H9 (cell line): ENCODE data around the gene ZNF568. TPM values are rescaled to one million over a fixed set of nuclear protein-coding genes. Genes with fewer than 3 reads are reported as not detected.

Source experiments
- DNase-seq: peaks from one replicate; pipeline ENCODE4 v3.0.0-alpha.2; 2017
- H2AFZ ChIP-seq: one replicate; pipeline ENCODE4 v1.6.1; 2013; ENCODE audit warnings: mild to moderate bottlenecking, low read length, control low read depth, moderate library complexity
- H2AK5ac ChIP-seq: 2 replicates; pipeline ENCODE4 v1.6.1; 2013; ENCODE audit warnings: low read length, control low read depth, mixed read lengths; ENCODE audit not compliant: insufficient read length
- H2BK120ac ChIP-seq: one replicate; pipeline ENCODE4 v1.6.1; 2013; ENCODE audit warnings: low read depth, mild to moderate bottlenecking, low read length, control low read depth, inconsistent platforms; ENCODE audit not compliant: poor library complexity, severe bottlenecking
- H2BK12ac ChIP-seq: 2 replicates; pipeline ENCODE4 v1.6.1; 2013; ENCODE audit warnings: low read length, control low read depth, mixed read lengths, low read depth; ENCODE audit not compliant: insufficient read length
- H2BK15ac ChIP-seq: 2 replicates; pipeline ENCODE4 v1.6.1; 2013; ENCODE audit warnings: low read depth, low read length, control low read depth
- H2BK20ac ChIP-seq: one replicate; pipeline ENCODE4 v1.6.1; 2013; ENCODE audit warnings: low read depth, mild to moderate bottlenecking, low read length, control low read depth, inconsistent platforms; ENCODE audit not compliant: poor library complexity, severe bottlenecking
- H2BK5ac ChIP-seq: 2 replicates; pipeline ENCODE4 v1.6.1; 2013; ENCODE audit warnings: low read length, control low read depth, mixed read lengths; ENCODE audit not compliant: insufficient read length
- H3K14ac ChIP-seq: 2 replicates; pipeline ENCODE4 v1.6.1; 2013; ENCODE audit warnings: low read length, control low read depth; ENCODE audit not compliant: insufficient read depth
- H3K18ac ChIP-seq: 2 replicates; pipeline ENCODE4 v1.6.1; 2013; ENCODE audit warnings: low read depth, mild to moderate bottlenecking, mixed read lengths, low read length, control low read depth; ENCODE audit not compliant: insufficient read length
- H3K23ac ChIP-seq: 2 replicates; pipeline ENCODE4 v1.6.1; 2013; ENCODE audit warnings: low read length, control low read depth, mixed read lengths, low read depth; ENCODE audit not compliant: insufficient read length
- H3K23me2 ChIP-seq: 2 replicates; pipeline ENCODE4 v1.6.1; 2013; ENCODE audit warnings: low read depth, mild to moderate bottlenecking, mixed read lengths, low read length, control low read depth; ENCODE audit not compliant: insufficient read length, poor library complexity, severe bottlenecking
- H3K27ac ChIP-seq: 2 replicates; pipeline ENCODE4 v1.5.1; 2013; ENCODE audit warnings: low read length, control low read depth, mixed read lengths, low read depth; ENCODE audit not compliant: insufficient read length
- H3K27me3 ChIP-seq: 2 replicates; pipeline ENCODE4 v1.6.1; 2013; ENCODE audit warnings: low read length, control low read depth, inconsistent platforms; ENCODE audit not compliant: insufficient read depth
- H3K4ac ChIP-seq: 2 replicates; pipeline ENCODE4 v1.6.1; 2013; ENCODE audit warnings: low read depth, mild to moderate bottlenecking, control low read depth, inconsistent platforms, low read length, moderate library complexity
- H3K4me1 ChIP-seq: 2 replicates; pipeline ENCODE4 v1.6.1; 2013; ENCODE audit warnings: low read length, control low read depth, inconsistent platforms; ENCODE audit not compliant: insufficient read depth
- H3K4me2 ChIP-seq: 2 replicates; pipeline ENCODE4 v1.6.1; 2013; ENCODE audit warnings: low read length, control low read depth, mixed read lengths; ENCODE audit not compliant: insufficient read length, insufficient read depth
- H3K56ac ChIP-seq: 2 replicates; pipeline ENCODE4 v1.6.1; 2013; ENCODE audit warnings: low read depth, mild to moderate bottlenecking, mixed read lengths, low read length, control low read depth; ENCODE audit not compliant: insufficient read length
- H3K79me1 ChIP-seq: 2 replicates; pipeline ENCODE4 v1.6.1; 2013; ENCODE audit warnings: low read depth, mild to moderate bottlenecking, moderate library complexity, low read length, control low read depth, inconsistent platforms; ENCODE audit not compliant: insufficient read depth, poor library complexity, severe bottlenecking
- H3K79me2 ChIP-seq: 2 replicates; pipeline ENCODE4 v1.6.1; 2013; ENCODE audit warnings: low read length, control low read depth, inconsistent platforms; ENCODE audit not compliant: insufficient read depth
- H3K9ac ChIP-seq: 2 replicates; pipeline ENCODE4 v1.6.1; 2013; ENCODE audit warnings: low read length, control low read depth, mixed read lengths; ENCODE audit not compliant: insufficient read length; ENCODE audit errors: extremely low read depth
- H3K9me3 ChIP-seq: one replicate; pipeline ENCODE4 v1.6.1; 2013; ENCODE audit warnings: low read depth, low read length, inconsistent platforms; ENCODE audit not compliant: control insufficient read depth
- H3T11ph ChIP-seq: one replicate; pipeline ENCODE4 v1.6.1; 2013; ENCODE audit warnings: mild to moderate bottlenecking, low read length, control low read depth, inconsistent platforms
- H4K20me1 ChIP-seq: one replicate; pipeline ENCODE4 v1.6.1; 2013; ENCODE audit not compliant: control insufficient read depth, insufficient read length, insufficient read depth
- H4K5ac ChIP-seq: 2 replicates; pipeline ENCODE4 v1.6.1; 2013; ENCODE audit warnings: low read depth, mild to moderate bottlenecking, mixed read lengths, low read length, control low read depth; ENCODE audit not compliant: insufficient read length
- H4K8ac ChIP-seq: replicated peaks from 2 replicates; pipeline ENCODE4 v1.6.1; 2013; ENCODE audit warnings: low read length, control low read depth, mixed read lengths, low read depth; ENCODE audit not compliant: insufficient read length
- H4K91ac ChIP-seq: 2 replicates; pipeline ENCODE4 v1.6.1; 2013; ENCODE audit warnings: low read depth, mild to moderate bottlenecking, moderate library complexity, mixed read lengths, low read length, control low read depth; ENCODE audit not compliant: insufficient read length
- H3K27ac Mint-ChIP-seq, 3 experiments: 2 replicates in 2 of 3; 3 replicates in 1 of 3; pipeline ENCODE4 v1.8.0; 2020 to 2021; ENCODE audit warnings: mixed read lengths in 3 of 3, mild to moderate bottlenecking in 1 of 3, moderate library complexity in 1 of 3
- H3K27me3 Mint-ChIP-seq: 2 replicates; pipeline ENCODE4 v1.8.0; 2021; ENCODE audit warnings: low read depth, mild to moderate bottlenecking, moderate library complexity, mixed read lengths
- H3K36me3 Mint-ChIP-seq, 3 experiments: 2 replicates in 2 of 3; 3 replicates in 1 of 3; pipeline ENCODE4 v1.8.0; 2020 to 2021; ENCODE audit warnings: low read depth in 3 of 3, mixed read lengths in 3 of 3; ENCODE audit not compliant: insufficient read depth in 1 of 3
- H3K4me1 Mint-ChIP-seq, 2 experiments: 2 replicates each; pipeline ENCODE4 v1.8.0; 2020; ENCODE audit warnings: mixed read lengths in 2 of 2
- H3K4me3 Mint-ChIP-seq, 2 experiments: 2 replicates in 1 of 2; 3 replicates in 1 of 2; pipeline ENCODE4 v1.8.0; 2020 to 2021; ENCODE audit warnings: mild to moderate bottlenecking in 2 of 2, mixed read lengths in 2 of 2, moderate library complexity in 1 of 2
- H3K9me3 Mint-ChIP-seq, 2 experiments: 2 replicates in 1 of 2; 3 replicates in 1 of 2; pipeline ENCODE4 v1.8.0; 2020; ENCODE audit warnings: mild to moderate bottlenecking in 2 of 2, mixed read lengths in 2 of 2, moderate library complexity in 1 of 2
- total RNA-seq: library from RNA; stranded (reverse); gene quantifications from 2 replicates; pipeline ENCODE4 v1.2.1, GENCODE V29; 2021
- TF ChIP-seq, protein P1 (sequence below): fragments of 200-600 bp; sonication (generic); conservative IDR thresholded peaks from 3 replicates; pipeline ENCODE4 v1.8.0; 2021; ENCODE audit warnings: antibody characterized with exemption, mild to moderate bottlenecking

ZNF568 gene
- total RNA-seq, 1 experiment from 2014 or later = 3.1 TPM

DNA sequence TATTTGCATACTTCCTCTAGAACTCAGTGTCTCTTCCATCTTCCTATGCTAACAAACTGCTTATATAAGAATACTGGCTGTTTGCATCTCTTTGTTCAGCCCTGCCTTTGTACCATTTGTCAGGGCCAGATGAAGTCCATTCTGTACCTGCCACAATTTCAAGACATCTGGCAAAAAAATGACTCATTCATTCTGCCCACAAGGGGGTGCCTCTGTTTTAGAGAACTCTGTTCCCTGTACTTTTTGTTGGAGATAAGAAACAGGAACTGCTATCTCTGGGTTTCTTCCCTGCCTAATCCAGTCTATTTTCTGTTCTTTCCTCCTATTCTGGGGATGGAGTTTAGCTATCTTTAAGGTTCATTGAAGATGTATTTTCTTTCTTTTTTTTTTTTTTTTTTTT lies 23.0 kb downstream of the ZNF568 start:
- peaks cover 28 to 72% (median 70%) of the 10 kb centered on the region in 3 experiments for H3K36me3 Mint-ChIP-seq
- no peak overlapping the region for H4K8ac ChIP-seq
- no peak overlapping the region for H3K23ac ChIP-seq
- DNase-seq = no peak
- H3K27ac ChIP-seq = no peak overlapping the region
- no peak overlapping the region for H3K56ac ChIP-seq
- H2AFZ ChIP-seq = no peak overlapping the region
- H3K18ac ChIP-seq = no peak overlapping the region
- no peak overlapping the region for H2BK20ac ChIP-seq
- no peak overlapping the region for H2AK5ac ChIP-seq
- no peak overlapping the region for H2BK120ac ChIP-seq
- no peak overlapping the region for H2BK5ac ChIP-seq
- peaks cover 28% of the 10 kb centered on the region for H3K9me3 ChIP-seq
- TF ChIP-seq, protein P1, sequence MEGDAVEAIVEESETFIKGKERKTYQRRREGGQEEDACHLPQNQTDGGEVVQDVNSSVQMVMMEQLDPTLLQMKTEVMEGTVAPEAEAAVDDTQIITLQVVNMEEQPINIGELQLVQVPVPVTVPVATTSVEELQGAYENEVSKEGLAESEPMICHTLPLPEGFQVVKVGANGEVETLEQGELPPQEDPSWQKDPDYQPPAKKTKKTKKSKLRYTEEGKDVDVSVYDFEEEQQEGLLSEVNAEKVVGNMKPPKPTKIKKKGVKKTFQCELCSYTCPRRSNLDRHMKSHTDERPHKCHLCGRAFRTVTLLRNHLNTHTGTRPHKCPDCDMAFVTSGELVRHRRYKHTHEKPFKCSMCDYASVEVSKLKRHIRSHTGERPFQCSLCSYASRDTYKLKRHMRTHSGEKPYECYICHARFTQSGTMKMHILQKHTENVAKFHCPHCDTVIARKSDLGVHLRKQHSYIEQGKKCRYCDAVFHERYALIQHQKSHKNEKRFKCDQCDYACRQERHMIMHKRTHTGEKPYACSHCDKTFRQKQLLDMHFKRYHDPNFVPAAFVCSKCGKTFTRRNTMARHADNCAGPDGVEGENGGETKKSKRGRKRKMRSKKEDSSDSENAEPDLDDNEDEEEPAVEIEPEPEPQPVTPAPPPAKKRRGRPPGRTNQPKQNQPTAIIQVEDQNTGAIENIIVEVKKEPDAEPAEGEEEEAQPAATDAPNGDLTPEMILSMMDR = no peak; the same call in 2 of the 3 replicates
- no peak overlapping the region for H2BK12ac ChIP-seq
- no peaks in the 10 kb centered on the region for H4K20me1 ChIP-seq
- H3K4me2 ChIP-seq = no peak overlapping the region
- H3K14ac ChIP-seq = no peak overlapping the region
- H4K5ac ChIP-seq = no peak overlapping the region
- no peak overlapping the region for H3K27ac Mint-ChIP-seq
- H3K4ac ChIP-seq = no peak overlapping the region
- no peak overlapping the region for H4K91ac ChIP-seq
- H3K27me3 Mint-ChIP-seq = no peaks in the 10 kb centered on the region
- H3K23me2 ChIP-seq = no peaks in the 10 kb centered on the region
- H3T11ph ChIP-seq = no peak overlapping the region
- H3K4me1 Mint-ChIP-seq = no peaks in the 10 kb centered on the region
- H3K9me3 Mint-ChIP-seq = peaks cover 70 to 85% of the 10 kb centered on the region in 2 experiments
- no peak overlapping the region for H3K9ac ChIP-seq
- H2BK15ac ChIP-seq = no peak overlapping the region
- H3K4me1 ChIP-seq = no peaks in the 10 kb centered on the region
- H3K79me2 ChIP-seq = no peaks in the 10 kb centered on the region
- H3K79me1 ChIP-seq = no peaks in the 10 kb centered on the region
- no peak overlapping the region for H3K4me3 Mint-ChIP-seq
- no peaks in the 10 kb centered on the region for H3K27me3 ChIP-seq
